GM12878 (cell line): ENCODE results near the gene EFCAB13. TPM values are rescaled to one million over a fixed set of nuclear protein-coding genes. Genes with fewer than 3 reads are reported as not detected.
A peak's percentile ranks its signal among the peaks of the same experiment; 100 is the strongest.

Experiments
- ATAC-seq: fragments of 200-7000 bp; cut with Tn5 transposase; 3 replicates; pipeline ENCODE4 v1.9.1; 2020; ENCODE audit warnings: mild to moderate bottlenecking, moderate library complexity
- BruUV-seq: library from RNA; stranded (reverse); fragments of 400-500 nt; replicated peaks from 2 replicates; lab custom pipeline; 2021; lab: Mats Ljungman, UMichigan
- CTCF ChIA-PET: fragments of 300-600 bp; sonication (Branson Sonifier 250); formaldehyde crosslinking; extraction: SDS; loops from one replicate; lab custom pipeline; 2021; ENCODE audit warnings: inconsistent platforms; lab: Yijun Ruan, JAX
- POLR2A ChIA-PET: fragments of 350-600 bp; formaldehyde crosslinking; extraction: SDS; loops from one replicate; lab custom pipeline; 2021; ENCODE audit warnings: inconsistent platforms; lab: Charles Lee
- RAD21 ChIA-PET: fragments of 300-600 bp; sonication (Branson Sonifier 250); formaldehyde crosslinking; loops from one replicate; lab custom pipeline; 2023; ENCODE audit warnings: antibody characterized with exemption; ENCODE audit not compliant: unreplicated experiment; lab: Charles Lee
- SMC1A ChIA-PET: fragments of 300-600 bp; sonication (Branson Sonifier 250); formaldehyde crosslinking; loops from one replicate; lab custom pipeline; 2023; ENCODE audit not compliant: unreplicated experiment, uncharacterized antibody; lab: Charles Lee
- DNase-seq: peaks from one replicate; pipeline ENCODE4 v3.0.0-alpha.2; 2011; ENCODE audit warnings: low read depth, low spot score
- FAIRE-seq: peaks from 3 replicates; lab custom pipeline; 2011; peaks lifted over from hg19 to GRCh38; lab: Jason Lieb, UNC
- H2AFZ ChIP-seq: 2 replicates; pipeline ENCODE4 v1.6.0; 2011; ENCODE audit warnings: low read depth, low read length, control low read depth; ENCODE audit not compliant: control insufficient read depth
- H3K27ac ChIP-seq: 2 replicates; pipeline ENCODE4 v1.5.1; 2011; ENCODE audit warnings: control low read depth; ENCODE audit not compliant: control insufficient read depth, insufficient read depth
- H3K27me3 ChIP-seq, 2 experiments: replicated peaks in 1 of 2; 2 replicates each; pipeline versions ENCODE4 v1.6.0 to v1.6.1; 2011; ENCODE audit warnings: low read length in 1 of 2; ENCODE audit not compliant: control insufficient read depth in 2 of 2, insufficient read depth in 2 of 2
- H3K36me3 ChIP-seq, 2 experiments: 2 replicates each; pipeline ENCODE4 v1.5.1; 2011; ENCODE audit warnings: low read length in 1 of 2; ENCODE audit not compliant: control insufficient read depth in 2 of 2, insufficient read depth in 2 of 2
- H3K4me1 ChIP-seq: 2 replicates; pipeline ENCODE4 v1.6.1; 2011; ENCODE audit warnings: mild to moderate bottlenecking, low read length, moderate library complexity, mixed read lengths; ENCODE audit not compliant: control insufficient read depth, insufficient read depth
- H3K4me2 ChIP-seq: 2 replicates; pipeline ENCODE4 v1.6.0; 2011; ENCODE audit warnings: control low read depth; ENCODE audit not compliant: control insufficient read depth, insufficient read depth
- H3K4me3 ChIP-seq: fragments of 200-600 bp; sonication (generic); 2 replicates; pipeline ENCODE4 v1.5.1; 2016
- H3K79me2 ChIP-seq: 2 replicates; pipeline ENCODE4 v1.6.0; 2011; ENCODE audit warnings: low read length; ENCODE audit not compliant: control insufficient read depth, insufficient read depth
- H3K9ac ChIP-seq: 2 replicates; pipeline ENCODE4 v1.8.0; 2011; ENCODE audit warnings: low read length, control low read depth, mixed read lengths; ENCODE audit not compliant: control insufficient read depth, insufficient read depth
- H3K9me3 ChIP-seq: replicated peaks from 3 replicates; pipeline ENCODE4 v1.5.1; 2011; ENCODE audit warnings: mild to moderate bottlenecking, low read length; ENCODE audit not compliant: control insufficient read depth, insufficient read depth
- H4K20me1 ChIP-seq: 2 replicates; pipeline ENCODE4 v1.6.0; 2011; ENCODE audit not compliant: control insufficient read depth, insufficient read depth
- CHD4 ChIP-seq: fragments of 200-600 bp; sonication (generic); IDR thresholded peaks from 2 replicates; pipeline ENCODE4 v1.6.1; 2016; ENCODE audit warnings: mild to moderate bottlenecking
- E2F4 ChIP-seq: IDR thresholded peaks from 2 replicates; pipeline ENCODE4 v1.6.1; 2012; ENCODE audit warnings: low read depth, low read length, improper control_type of control experiment
- HDAC6 ChIP-seq: fragments of 200-600 bp; sonication (generic); IDR thresholded peaks from one replicate; pipeline ENCODE4 v1.8.0; 2017; ENCODE audit warnings: antibody characterized with exemption; ENCODE audit not compliant: unreplicated experiment
- MEF2A ChIP-seq: IDR thresholded peaks from 2 replicates; pipeline ENCODE4 v1.6.1; 2011; ENCODE audit warnings: low read depth, mild to moderate bottlenecking, low read length, moderate library complexity; ENCODE audit not compliant: insufficient read depth
- MEF2B ChIP-seq: fragments of 450-650 bp; IDR thresholded peaks from 2 replicates; pipeline ENCODE4 v1.6.1; 2018; ENCODE audit warnings: mild to moderate bottlenecking, moderate library complexity; ENCODE audit not compliant: partially characterized antibody, poor library complexity, severe bottlenecking
- SPI1 ChIP-seq: IDR thresholded peaks from 2 replicates; pipeline ENCODE4 v1.6.1; 2011; ENCODE audit warnings: low read depth, mild to moderate bottlenecking, low read length, moderate library complexity, borderline replicate concordance; ENCODE audit not compliant: insufficient read depth
- ZBTB4 ChIP-seq: fragments of 450-650 bp; formaldehyde crosslinking; IDR thresholded peaks from 2 replicates; pipeline ENCODE4 v1.4.0; 2022; ENCODE audit warnings: mild to moderate bottlenecking, moderate library complexity
- WGBS: methylation state at CpG from one replicate; pipeline ENCODE4 v1.1.6; 2016; ENCODE audit warnings: low lambda C conversion rate; ENCODE audit not compliant: insufficient replicate concordance, insufficient coverage; ENCODE audit errors: missing lambda C conversion rate; 5-methylcytosine and 5-hydroxymethylcytosine counted together
- in situ Hi-C: fragments of 300-500 bp; cut with MboI; formaldehyde crosslinking; loops from 9 replicates; pipeline ENCODE4 v1.14.3; 2018; ENCODE audit warnings: mixed read lengths
- intact Hi-C: fragments of 100-400 bp; cut with micrococcal nuclease; formaldehyde crosslinking; loops from one replicate; pipeline ENCODE4 v1.14.2; 2022; ENCODE audit not compliant: unreplicated experiment
- polyA plus RNA-seq, 11 experiments: library from polyadenylated mRNA; depleted of rRNA in 4 of 11; unstranded in 6 of 11; stranded (reverse) in 5 of 11; fragments of >200 nt; fragmentation: Nextera tagmentation in 4 of 11; fragmentation: Illumina TruSeq in 1 of 11; extraction: Ambion mirVana in 4 of 11; extraction: Trizol in 1 of 11; gene quantifications; 1 replicate in 1 of 11; 2 replicates in 10 of 11; pipeline versions ENCODE4 v1.2.1 to v1.2.3, GENCODE V29; 2011 to 2016; ENCODE audit warnings: inconsistent platforms in 2 of 11, missing spikeins in 2 of 11, low read depth in 1 of 11
- total RNA-seq, 4 experiments: library from RNA; depleted of rRNA in 3 of 4; stranded (reverse); fragments of >200 nt in 3 of 4; fragmentation: Illumina TruSeq in 1 of 4; extraction: Trizol in 1 of 4; gene quantifications; 2 replicates each; pipeline versions ENCODE4 v1.2.1 to v1.2.3, GENCODE V29; 2013 to 2021

Gene EFCAB13
- total and polyA plus RNA-seq, 10 of the 15 experiments (the other 5 are each of a cell fraction or from before 2014, with no cell fraction given), result 0.90 to 8.7 (median 5.0) TPM

DNA sequence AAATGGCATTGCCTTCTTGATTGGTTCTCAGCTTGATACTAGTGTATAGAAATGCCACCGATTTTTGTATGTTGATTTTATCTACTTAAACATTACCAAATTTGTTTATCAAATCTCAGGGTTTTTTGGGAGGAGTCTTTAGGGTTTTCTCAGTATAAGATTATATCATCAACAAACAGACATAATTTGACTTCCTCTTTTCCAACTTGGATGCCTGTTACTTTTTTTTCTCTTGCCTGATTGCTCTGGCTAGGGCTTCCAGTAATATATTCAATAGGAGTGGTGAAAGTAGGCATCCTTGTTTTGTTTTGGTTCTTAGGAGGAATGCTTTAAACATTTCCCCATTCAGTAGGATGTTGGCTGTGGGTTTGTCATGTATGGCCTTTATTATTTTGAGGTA lies 29.1 kb downstream of the EFCAB13 start:
- TF ChIP-seq CHD4 (no peak), E2F4 (no peak), MEF2B (no peak), SPI1 (peak; percentile 43; the same call in 1 of the 2 replicates), ZBTB4 (CRISPR knock-in tag) (no peak), HDAC6 (no peak), MEF2A (no peak)
- no peak for FAIRE-seq
- no peaks in the 10 kb centered on the region for H4K20me1 ChIP-seq
- ChIA-PET SMC1A (no interaction called here), CTCF (no interaction called here), RAD21 (no interaction called here), POLR2A (no interaction called here)
- BruUV-seq, result no TSS peak
- in situ Hi-C loops (no loop called here), intact Hi-C loops (no loop called here)
- WGBS, result 4% methylated on average over 1 of the region's 1 CpG
- no peak overlapping the region for H3K27ac ChIP-seq
- H3K4me3 ChIP-seq, result no peak overlapping the region
- DNase-seq, result no peak
- no peak for ATAC-seq
- no peak overlapping the region for H3K9ac ChIP-seq
- no peaks in the 10 kb centered on the region; a peak in 1 of 4 replicates for H3K36me3 ChIP-seq
- H3K4me1 ChIP-seq, result no peaks in the 10 kb centered on the region
- H3K9me3 ChIP-seq, result no peaks in the 10 kb centered on the region
- H3K79me2 ChIP-seq, result no peaks in the 10 kb centered on the region
- no peaks in the 10 kb centered on the region for H3K27me3 ChIP-seq
- H2AFZ ChIP-seq, result no peak overlapping the region
- H3K4me2 ChIP-seq, result no peak overlapping the region
